IMR-90 (cell line): ENCODE measurements around the gene CIC. TPM values are rescaled to one million over a fixed set of nuclear protein-coding genes. Genes with fewer than 3 reads are reported as not detected.
"Not testable (repeated sequence)": the region's sequence is repeated elsewhere in the genome, so short reads cannot be mapped to it uniquely, and the experiment has no call there.

Experiments
- ATAC-seq: fragments of 200-7000 bp; cut with Tn5 transposase; 2 replicates; pipeline ENCODE4 v1.9.1; 2020; ENCODE audit warnings: low read depth, mild to moderate bottlenecking, moderate library complexity
- BruUV-seq: library from RNA; stranded (reverse); fragments of 400-500 nt; replicated peaks from 2 replicates; lab custom pipeline; 2021; lab: Mats Ljungman, UMichigan
- CTCF ChIA-PET: fragments of 300-600 bp; formaldehyde crosslinking; extraction: SDS; loops from one replicate; lab custom pipeline; 2021; ENCODE audit warnings: antibody characterized with exemption; lab: Yijun Ruan, JAX
- POLR2A ChIA-PET: fragments of 300-600 bp; sonication (Branson Sonifier 250); formaldehyde crosslinking; loops from one replicate; lab custom pipeline; 2022; ENCODE audit warnings: antibody characterized with exemption; ENCODE audit not compliant: unreplicated experiment; lab: Charles Lee
- DNase-seq: peaks from one replicate; pipeline ENCODE4 v3.0.0; 2013
- H2AFZ ChIP-seq: replicated peaks from 2 replicates; pipeline ENCODE3; 2013; ENCODE audit warnings: low read length, mild to moderate bottlenecking; ENCODE audit not compliant: poor library complexity
- H2AK5ac ChIP-seq: 2 replicates; pipeline ENCODE4 v1.6.1; 2013; ENCODE audit warnings: low read depth, low read length, inconsistent platforms
- H2AK9ac ChIP-seq: replicated peaks from 2 replicates; pipeline ENCODE3; 2013; ENCODE audit warnings: mild to moderate bottlenecking, low read depth, low read length, moderate library complexity; ENCODE audit not compliant: poor library complexity
- H2BK120ac ChIP-seq: 2 replicates; pipeline ENCODE4 v1.6.1; 2013; ENCODE audit warnings: low read depth, low read length, inconsistent platforms
- H2BK15ac ChIP-seq: 3 replicates; pipeline ENCODE4 v1.6.1; 2013; ENCODE audit warnings: low read depth, low read length, inconsistent platforms
- H2BK20ac ChIP-seq: 2 replicates; pipeline ENCODE4 v1.6.1; 2013; ENCODE audit warnings: low read depth, mild to moderate bottlenecking, inconsistent platforms, low read length, moderate library complexity
- H2BK5ac ChIP-seq: 2 replicates; pipeline ENCODE4 v1.6.1; 2013; ENCODE audit warnings: mild to moderate bottlenecking, low read depth, low read length, inconsistent platforms; ENCODE audit not compliant: poor library complexity, severe bottlenecking
- H3K14ac ChIP-seq: replicated peaks from 2 replicates; pipeline ENCODE4 v1.6.1; 2013; ENCODE audit warnings: low read depth, low read length, inconsistent platforms
- H3K18ac ChIP-seq: 2 replicates; pipeline ENCODE4 v1.6.1; 2013; ENCODE audit warnings: low read depth, low read length, control low read depth
- H3K23ac ChIP-seq: 2 replicates; pipeline ENCODE4 v1.6.1; 2013; ENCODE audit warnings: low read depth, low read length, inconsistent platforms
- H3K27ac ChIP-seq: 2 replicates; pipeline ENCODE4 v1.5.1; 2013; ENCODE audit warnings: mild to moderate bottlenecking, control low read depth, low read length; ENCODE audit not compliant: insufficient read depth
- H3K27me3 ChIP-seq: 2 replicates; pipeline ENCODE4 v1.6.1; 2013; ENCODE audit warnings: low read length; ENCODE audit not compliant: control insufficient read depth, insufficient read depth
- H3K36me3 ChIP-seq: 2 replicates; pipeline ENCODE4 v1.6.1; 2013; ENCODE audit warnings: low read length, mixed read lengths; ENCODE audit not compliant: control insufficient read depth, insufficient read depth
- H3K4ac ChIP-seq: 2 replicates; pipeline ENCODE4 v1.6.1; 2013; ENCODE audit warnings: low read depth, low read length, inconsistent platforms
- H3K4me1 ChIP-seq: 2 replicates; pipeline ENCODE4 v1.6.1; 2013; ENCODE audit warnings: low read length, mixed read lengths; ENCODE audit not compliant: control insufficient read depth, insufficient read depth
- H3K4me2 ChIP-seq: 2 replicates; pipeline ENCODE4 v1.6.1; 2013; ENCODE audit warnings: low read depth, mild to moderate bottlenecking, control low read depth, low read length, moderate library complexity
- H3K4me3 ChIP-seq: 2 replicates; pipeline ENCODE4 v1.5.1; 2013; ENCODE audit warnings: low read depth, mild to moderate bottlenecking, control low read depth, low read length, moderate library complexity; ENCODE audit not compliant: insufficient read depth
- H3K56ac ChIP-seq: 2 replicates; pipeline ENCODE4 v1.6.1; 2013; ENCODE audit warnings: low read length, inconsistent platforms; ENCODE audit not compliant: insufficient read depth; ENCODE audit errors: extremely low read depth
- H3K79me1 ChIP-seq, 2 experiments: 2 replicates each; pipeline ENCODE4 v1.6.1; 2013; ENCODE audit warnings: low read length in 2 of 2, inconsistent platforms in 1 of 2, low read depth in 1 of 2
- H3K9ac ChIP-seq: 2 replicates; pipeline ENCODE4 v1.6.1; 2013; ENCODE audit warnings: low read depth, low read length, control low read depth
- H3K9me1 ChIP-seq: 2 replicates; pipeline ENCODE4 v1.6.1; 2013; ENCODE audit warnings: low read length, inconsistent platforms; ENCODE audit not compliant: insufficient read depth
- H3K9me3 ChIP-seq: 2 replicates; pipeline ENCODE4 v1.6.1; 2013; ENCODE audit warnings: low read length; ENCODE audit not compliant: control insufficient read depth, insufficient read depth
- H4K20me1 ChIP-seq: 2 replicates; pipeline ENCODE4 v1.6.1; 2013; ENCODE audit warnings: low read length, inconsistent platforms; ENCODE audit not compliant: insufficient read depth
- H4K5ac ChIP-seq: 2 replicates; pipeline ENCODE4 v1.6.1; 2013; ENCODE audit warnings: mild to moderate bottlenecking, low read depth, low read length, control low read depth
- H4K8ac ChIP-seq, 2 experiments: 2 replicates each; pipeline ENCODE4 v1.6.1; 2013; ENCODE audit warnings: low read depth in 2 of 2, low read length in 2 of 2, control low read depth in 1 of 2, inconsistent platforms in 1 of 2
- H4K91ac ChIP-seq: 2 replicates; pipeline ENCODE4 v1.6.1; 2013; ENCODE audit warnings: low read depth, low read length, inconsistent platforms; ENCODE audit not compliant: insufficient read depth
- MAZ ChIP-seq: IDR thresholded peaks from 2 replicates; pipeline ENCODE4 v1.6.1; 2012; ENCODE audit warnings: low read depth, mild to moderate bottlenecking, low read length, improper control_type of control experiment, moderate library complexity, borderline replicate concordance
- NFE2L2 ChIP-seq: fragments of 150-350 bp; IDR thresholded peaks from 2 replicates; pipeline ENCODE4 v1.6.1; 2016; ENCODE audit warnings: low read depth, mild to moderate bottlenecking, low read length
- POLR2A ChIP-seq: IDR thresholded peaks from 2 replicates; pipeline ENCODE4 v1.6.1; 2012; ENCODE audit warnings: mild to moderate bottlenecking, low read depth, low read length
- RCOR1 ChIP-seq: IDR thresholded peaks from 2 replicates; pipeline ENCODE4 v1.6.1; 2012; ENCODE audit warnings: mild to moderate bottlenecking, low read length, improper control_type of control experiment; ENCODE audit not compliant: insufficient replicate concordance
- USF2 ChIP-seq: fragments of 150-350 bp; IDR thresholded peaks from 2 replicates; pipeline ENCODE4 v1.6.1; 2017; ENCODE audit warnings: mild to moderate bottlenecking, antibody characterized with exemption, low read length, low read depth
- WGBS, 2 experiments: methylation state at CpG; one replicate each; pipeline versions ENCODE4 v1.1.5 to v1.1.7; 2013; ENCODE audit warnings: missing lambda C conversion rate in 2 of 2; ENCODE audit not compliant: insufficient read length in 1 of 2; ENCODE audit errors: extremely low coverage in 2 of 2; 5-methylcytosine and 5-hydroxymethylcytosine counted together
- dilution Hi-C: fragments of 300-500 bp; cut with HindIII; formaldehyde crosslinking; loops from one replicate; pipeline ENCODE4 v1.14.3; 2018; ENCODE audit warnings: low sequenced_read_pairs; ENCODE audit not compliant: unreplicated experiment
- in situ Hi-C: fragments of 300-500 bp; cut with MboI; formaldehyde crosslinking; loops from 3 replicates; pipeline ENCODE4 v1.14.3; 2019; ENCODE audit warnings: low sequenced_read_pairs, inconsistent platforms, mixed read lengths
- intact Hi-C: fragments of 100-400 bp; cut with micrococcal nuclease; formaldehyde crosslinking; loops from 2 replicates; pipeline ENCODE4 v1.10.0; 2022
- polyA plus RNA-seq, 3 experiments: library from polyadenylated mRNA; depleted of rRNA; stranded (reverse); fragments of >200 nt; gene quantifications; 2 replicates each; pipeline ENCODE4 v1.2.3, GENCODE V29; 2012; ENCODE audit warnings: low replicate concordance in 1 of 3
- total RNA-seq: library from RNA; depleted of rRNA; stranded (reverse); fragments of >200 nt; gene quantifications from 2 replicates; pipeline ENCODE4 v1.2.3, GENCODE V29; 2012

The CIC gene
- total and polyA plus RNA-seq, 2 of the 4 experiments (the other 2 are of a cell fraction): 1.8 to 23.2 TPM

DNA sequence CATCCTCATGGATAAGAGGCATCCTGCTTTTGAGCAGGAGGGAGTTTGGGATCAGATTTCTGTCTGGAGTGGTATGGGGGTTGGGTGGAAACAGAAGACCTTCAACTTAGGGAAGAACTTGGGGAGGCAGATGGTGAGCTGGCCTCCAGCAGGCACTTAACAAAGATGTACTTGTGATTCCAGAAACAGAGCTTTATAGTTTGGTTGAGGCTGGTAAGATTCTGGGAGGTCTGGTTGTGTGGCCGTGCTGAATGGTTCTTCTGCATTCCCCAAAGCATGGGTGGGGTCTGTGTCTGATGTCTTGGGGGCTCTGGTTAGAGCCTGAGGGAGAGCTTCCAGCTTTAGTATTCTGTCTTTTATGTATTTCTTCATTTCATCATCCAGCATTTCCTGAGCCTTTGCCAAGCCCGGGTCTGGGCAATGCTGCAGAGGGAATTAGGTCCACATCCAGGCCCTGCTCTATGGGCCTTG, 61.2 kb downstream of the CIC start:
- ChIA-PET POLR2A (no interaction called here), CTCF (interaction anchor here (0.6 kb wide), 1 partner anchor 222 kb away, joined by 3 read pairs; no protein-coding TSS in a partner anchor)
- DNase-seq (no peak), ATAC-seq (no peak)
- Histone ChIP-seq H4K5ac (no peak overlapping the region), H3K27ac (no peak overlapping the region), H2AK9ac (no peak overlapping the region), H2BK5ac (no peak overlapping the region), H3K14ac (no peak overlapping the region), H2BK20ac (no peak overlapping the region), H3K9me3 (no peaks in the 10 kb centered on the region), H3K9me1 (peaks cover 5% of the 10 kb centered on the region; the same call in 1 of the 2 replicates), H3K36me3 (peaks cover 6% of the 10 kb centered on the region; the same call in 1 of the 2 replicates), H3K4ac (no peak overlapping the region), H2AK5ac (no peak overlapping the region), H3K4me2 (no peak overlapping the region), H3K18ac (no peak overlapping the region), H4K91ac (no peak overlapping the region), H2AFZ (no peak overlapping the region), H4K20me1 (peaks cover 23% of the 10 kb centered on the region), H3K4me3 (no peak overlapping the region), H3K27me3 (no peaks in the 10 kb centered on the region), H4K8ac (no peak overlapping the region), H3K23ac (no peak overlapping the region), H2BK120ac (no peak overlapping the region), H3K79me1 (peaks cover 16 to 63% of the 10 kb centered on the region in 2 experiments), H3K4me1 (peaks cover 4% of the 10 kb centered on the region), H2BK15ac (no peak overlapping the region), H3K56ac (no peak overlapping the region), H3K9ac (no peak overlapping the region; the same call in 1 of the 2 replicates)
- dilution Hi-C loops (no loop called here), in situ Hi-C loops (no loop called here), intact Hi-C loops (no loop called here)
- WGBS, 2 experiments: 60% methylated on average over 1 of the region's 2 CpGs; no CpG with 5 or more reads in 1 of the 2 experiments
- no peak for TF ChIP-seq MAZ
- no peak for TF ChIP-seq NFE2L2
- no peak for TF ChIP-seq USF2
- no peak for TF ChIP-seq RCOR1
- TF ChIP-seq POLR2A: no peak
- no TSS peak for BruUV-seq

GRCh38 chr19:42331333-42331732, 62.3 kb downstream of the CIC start:
- H3K4ac ChIP-seq, H2BK5ac ChIP-seq, dilution Hi-C loops, ATAC-seq, H3K27ac ChIP-seq, BruUV-seq, in situ Hi-C loops, H2BK15ac ChIP-seq, H3K4me3 ChIP-seq, H4K5ac ChIP-seq, H2AK5ac ChIP-seq, DNase-seq, H3K27me3 ChIP-seq, intact Hi-C loops, POLR2A ChIA-PET, H3K18ac ChIP-seq, H2BK120ac ChIP-seq, H3K9me1 ChIP-seq, H3K9me3 ChIP-seq, H2BK20ac ChIP-seq, H3K9ac ChIP-seq, H2AFZ ChIP-seq, H4K8ac ChIP-seq, H2AK9ac ChIP-seq, H3K4me2 ChIP-seq, H3K14ac ChIP-seq, H3K4me1 ChIP-seq, H3K23ac ChIP-seq, H3K56ac ChIP-seq, H4K91ac ChIP-seq: not testable (repeated sequence)
- CTCF ChIA-PET: interaction anchor here (0.7 kb wide), 1 partner anchor 205 kb away, joined by 7 read pairs; no protein-coding TSS in a partner anchor
- 93% methylated on average over 3 of the region's 3 CpGs; no CpG with 5 or more reads in 1 of the 2 experiments for WGBS, 2 experiments
- peaks cover 13% of the 10 kb centered on the region for H3K36me3 ChIP-seq
- H3K79me1 ChIP-seq: peaks cover 16 to 54% of the 10 kb centered on the region in 2 experiments
- H4K20me1 ChIP-seq: peaks cover 23% of the 10 kb centered on the region
